ENCODE measurements around the gene ZFHX3. TPM values are rescaled to one million over a fixed set of nuclear protein-coding genes. Genes with fewer than 3 reads are reported as not detected.

The ZFHX3 gene
- total and polyA plus RNA-seq, 4 donors = 1.5 to 5.9 (median 3.0) TPM

DNA sequence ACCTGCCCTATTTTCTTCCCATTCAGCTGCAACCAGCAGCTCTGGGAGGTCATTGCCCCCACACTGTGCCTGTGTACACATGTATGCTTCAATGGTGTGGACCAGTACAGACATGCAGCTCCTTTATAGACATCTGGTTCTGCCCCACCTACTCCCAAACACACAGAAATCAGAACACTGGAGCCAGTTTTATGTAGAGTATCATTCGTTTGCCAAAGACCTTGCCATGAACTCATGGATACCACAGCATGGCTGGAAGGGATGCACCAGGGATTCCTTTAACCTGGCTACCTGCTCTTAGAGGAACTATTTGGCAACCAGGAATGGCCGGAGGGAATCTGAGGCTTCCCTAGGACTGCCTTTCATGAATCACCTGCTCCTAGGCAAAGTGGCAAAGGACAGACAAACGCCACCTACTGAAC is 60.4 kb downstream of the ZFHX3 start:
- H3K4me3 ChIP-seq (ENCODE audit: low read depth in 1 of 3, low read length in 3 of 3) = no peak overlapping the region
- H3K36me3 ChIP-seq (ENCODE audit: control insufficient read depth in 4 of 4, insufficient read depth in 3 of 4, low read depth in 1 of 4, low read length in 3 of 4) = no peaks in the 10 kb centered on the region
- WGBS = 77% methylated on average over 3 of the region's 3 CpGs
- peaks cover 10 to 40% (median 18%) of the 10 kb centered on the region in 4 donors for H3K4me1 ChIP-seq (ENCODE audit: control insufficient read depth in 4 of 4, insufficient read depth in 4 of 4, low read length in 3 of 4)
- no peak overlapping the region for H3K27ac ChIP-seq (ENCODE audit: low read depth in 1 of 2, low read length in 2 of 2)
- H3K9me3 ChIP-seq (ENCODE audit: control insufficient read depth in 4 of 4, low read length in 3 of 4) = no peaks in the 10 kb centered on the region
- TF ChIP-seq FOXA2 (IDR thresholded peaks at IDR 0.05) = peak; percentile 59
- TF ChIP-seq REST (IDR thresholded peaks at IDR 0.05) = no peak
- no peak for TF ChIP-seq JUND (IDR thresholded peaks at IDR 0.05)
- no peak for TF ChIP-seq CTCF (IDR thresholded peaks at IDR 0.05; ENCODE audit: low read depth, low read length, missing input control)
- no peak for TF ChIP-seq FOXA1 (IDR thresholded peaks at IDR 0.05)
- no peak for TF ChIP-seq HNF4G (IDR thresholded peaks at IDR 0.05)
- TF ChIP-seq, protein P1, sequence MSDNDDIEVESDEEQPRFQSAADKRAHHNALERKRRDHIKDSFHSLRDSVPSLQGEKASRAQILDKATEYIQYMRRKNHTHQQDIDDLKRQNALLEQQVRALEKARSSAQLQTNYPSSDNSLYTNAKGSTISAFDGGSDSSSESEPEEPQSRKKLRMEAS (IDR thresholded peaks at IDR 0.05) = no peak
- no peak for TF ChIP-seq NR2F2 (IDR thresholded peaks at IDR 0.05)
- TF ChIP-seq YY1 (IDR thresholded peaks at IDR 0.05) = no peak
- no peak for TF ChIP-seq GABPA (IDR thresholded peaks at IDR 0.05 in 1 of 2, conservative IDR thresholded peaks at IDR 0.05 in 1 of 2)
- no peak for TF ChIP-seq ZBTB33 (IDR thresholded peaks at IDR 0.05)
- no peak for TF ChIP-seq TAF1 (conservative IDR thresholded peaks at IDR 0.05)
- no peak for TF ChIP-seq ATF3 (IDR thresholded peaks at IDR 0.05)
- TF ChIP-seq EGR1 (IDR thresholded peaks at IDR 0.05; ENCODE audit: low read depth in 2 of 2) = no peak
- TF ChIP-seq RAD21 (IDR thresholded peaks at IDR 0.05) = peak in 1 of 2 donors; percentile 25
- peak; percentile 63 to 89 for TF ChIP-seq RXRA (IDR thresholded peaks at IDR 0.05)
- no peak for TF ChIP-seq SP1 (IDR thresholded peaks at IDR 0.05)
- TF ChIP-seq HNF4A (conservative IDR thresholded peaks at IDR 0.05) = no peak
- no peaks in the 10 kb centered on the region for H3K27me3 ChIP-seq (ENCODE audit: control insufficient read depth in 4 of 4, insufficient read depth in 4 of 4, low read length in 3 of 4)
- H3K9ac ChIP-seq (ENCODE audit: low read depth in 1 of 2, low read length in 2 of 2) = no peak overlapping the region
- no peak for DNase-seq (ENCODE audit: low spot score)

Measured in liver (tissue), 9 donors.